Esophagus muscularis mucosa (tissue), 4 donors: ENCODE data around the gene LRIT2. TPM values are rescaled to one million over a fixed set of nuclear protein-coding genes. Genes with fewer than 3 reads are reported as not detected.

ENCODE experiments used
- DNase-seq: peaks from one replicate; pipeline ENCODE4 v3.0.0-alpha.2; 2017; ENCODE audit errors: extremely low spot score
- H3K27ac ChIP-seq, 4 donors: fragments of 200-600 bp; sonication (generic); replicated peaks in 1 of 4; 1 replicate in 3 of 4; 2 replicates in 1 of 4; pipeline ENCODE4 v1.5.1; 2016 to 2019; ENCODE audit warnings: mild to moderate bottlenecking in 1 of 4
- H3K27me3 ChIP-seq, 4 donors: fragments of 200-600 bp; sonication (generic); one replicate each; pipeline versions ENCODE4 v1.5.1 to v1.6.0; 2016 to 2019
- H3K36me3 ChIP-seq, 4 donors: fragments of 200-600 bp; sonication (generic); one replicate each; pipeline ENCODE4 v1.5.1; 2016 to 2019
- H3K4me1 ChIP-seq, 4 donors: fragments of 200-600 bp; sonication (generic); one replicate each; pipeline ENCODE4 v1.5.1; 2016 to 2019
- H3K4me3 ChIP-seq, 4 donors: fragments of 200-600 bp; sonication (generic); 1 replicate in 2 of 4; 2 replicates in 2 of 4; pipeline ENCODE4 v1.5.1; 2016 to 2019; ENCODE audit warnings: mild to moderate bottlenecking in 4 of 4, moderate library complexity in 1 of 4
- H3K9me3 ChIP-seq, 4 donors: fragments of 200-600 bp; sonication (generic); 1 replicate in 3 of 4; 2 replicates in 1 of 4; pipeline ENCODE4 v1.5.1; 2016 to 2019
- CTCF ChIP-seq, 3 experiments: fragments of 200-600 bp in 2 of 3; fragments of 450-650 bp in 1 of 3; sonication (generic) in 2 of 3; IDR thresholded peaks; one replicate each; pipeline ENCODE4 v1.5.1; 2017 to 2019; ENCODE audit warnings: antibody characterized with exemption in 3 of 3, mild to moderate bottlenecking in 2 of 3, moderate library complexity in 1 of 3
- EP300 ChIP-seq: sonication (generic); formaldehyde crosslinking; IDR thresholded peaks from one replicate; pipeline ENCODE4 v1.6.1; 2017; ENCODE audit warnings: antibody characterized with exemption
- POLR2A ChIP-seq: fragments of 450-650 bp; IDR thresholded peaks from one replicate; pipeline ENCODE4 v1.6.1; 2017; ENCODE audit warnings: antibody characterized with exemption, moderate library complexity, mild to moderate bottlenecking, low read depth
- POLR2AphosphoS5 ChIP-seq, 2 donors: sonication (generic); formaldehyde crosslinking; IDR thresholded peaks; one replicate each; pipeline ENCODE4 v1.6.1; 2017; ENCODE audit warnings: antibody characterized with exemption in 2 of 2
- WGBS: methylation state at CpG from one replicate; pipeline ENCODE4 v1.1.5; 2018; 5-methylcytosine and 5-hydroxymethylcytosine counted together
- intact Hi-C: fragments of 100-400 bp; cut with DNase I; formaldehyde crosslinking; loops from one replicate; pipeline ENCODE4 v1.15.1; 2023
- total RNA-seq, 4 donors: library from RNA; depleted of rRNA; stranded (reverse); fragments of >200 nt; gene quantifications; one replicate each; pipeline versions ENCODE4 v1.1.0 to v1.2.1, GENCODE V29; 2016

The LRIT2 gene
- under 1 TPM in 1 of 4 donors, not detected in 3; 0.19 TPM for total RNA-seq

DNA sequence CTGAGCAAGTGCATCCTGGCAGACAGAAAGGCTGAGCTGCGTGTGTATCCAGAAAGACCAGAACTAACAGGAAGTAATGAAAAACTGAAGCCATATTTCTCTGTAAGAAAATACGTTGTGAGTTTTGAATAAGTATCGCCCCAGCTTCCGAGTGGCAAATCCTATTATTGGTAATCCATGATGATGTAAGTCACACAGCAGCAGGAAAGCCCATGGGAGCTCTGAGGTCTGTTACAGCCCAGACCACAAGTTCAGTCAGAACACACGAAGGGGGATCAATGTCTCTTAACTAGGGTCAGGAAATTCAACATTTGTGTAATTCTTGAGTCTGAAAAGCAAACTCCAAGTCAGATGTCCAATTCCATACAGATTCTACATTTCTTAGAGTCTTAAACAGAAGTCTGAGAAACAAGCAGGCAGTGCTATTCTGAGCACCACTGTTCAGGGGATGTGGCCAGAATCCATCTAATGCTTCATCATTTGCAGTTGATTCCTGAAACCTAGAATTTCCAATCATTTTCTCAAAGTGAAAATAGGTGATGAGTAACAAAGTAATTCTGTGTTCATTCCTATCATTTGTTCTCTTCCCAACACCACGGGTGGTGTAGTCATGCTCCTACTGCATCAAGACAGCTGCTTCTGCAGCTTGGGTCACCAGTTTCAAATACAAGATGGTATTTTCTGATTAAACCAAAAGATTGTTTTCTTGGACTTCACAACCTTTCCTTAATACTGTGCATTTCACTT, at the start of gene LRIT2:
Gene LRIT2 (minus strand): TSS at position 118 of the 747 bp plus-strand sequence. CDS start 24 bp downstream, at position 94.
- DNase-seq, result no peak
- no peak within 1 kb of the TSS for H3K27ac ChIP-seq
- TF ChIP-seq POLR2AphosphoS5 (IDR thresholded peaks at IDR 0.05), result no peak
- TF ChIP-seq EP300, result no peak
- no peak for TF ChIP-seq CTCF (IDR thresholded peaks at IDR 0.05)
- no peak for TF ChIP-seq POLR2A
- H3K4me3 ChIP-seq, result no peak within 1 kb of the TSS
- H3K4me1 ChIP-seq, result no peaks in the 10 kb centered on the region
- 67% methylated on average over 6 of the region's 6 CpGs for WGBS
- H3K36me3 ChIP-seq, result no peaks in the 10 kb centered on the region
- intact Hi-C loops, result no loop called here
- no peaks in the 10 kb centered on the region for H3K9me3 ChIP-seq
- peaks cover 0 to 21% (median 0%) of the 10 kb centered on the region in 4 donors for H3K27me3 ChIP-seq

DNA sequence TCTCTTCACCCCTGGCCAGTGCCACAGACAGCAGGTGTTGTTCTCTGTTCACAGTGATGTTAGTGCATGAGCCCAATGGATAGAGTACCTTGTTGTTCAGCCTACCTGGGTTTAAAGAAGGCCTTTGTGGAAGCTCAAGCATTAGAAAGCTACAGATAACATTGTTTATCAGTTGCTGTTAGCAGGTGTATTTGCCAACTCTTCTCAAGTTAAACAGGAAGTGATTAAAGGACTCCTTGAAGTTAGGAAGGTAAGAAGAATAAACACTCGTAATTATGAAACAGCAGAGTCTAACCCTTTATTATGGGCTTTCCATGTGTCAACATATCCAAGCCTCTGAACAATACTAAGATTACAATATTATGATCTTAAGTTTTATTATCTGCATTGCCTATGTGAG, 45.4 kb upstream of the LRIT2 start:
- intact Hi-C loops, result no loop called here
- DNase-seq, result no peak
- Histone ChIP-seq H3K4me3 (no peak overlapping the region), H3K27me3 (peaks cover 0 to 36% (median 0%) of the 10 kb centered on the region in 4 donors), H3K27ac (no peak overlapping the region), H3K36me3 (no peaks in the 10 kb centered on the region), H3K9me3 (no peaks in the 10 kb centered on the region), H3K4me1 (no peaks in the 10 kb centered on the region)
- TF ChIP-seq POLR2A, result no peak
- WGBS, result 70% methylated on average over 1 of the region's 1 CpG

DNA sequence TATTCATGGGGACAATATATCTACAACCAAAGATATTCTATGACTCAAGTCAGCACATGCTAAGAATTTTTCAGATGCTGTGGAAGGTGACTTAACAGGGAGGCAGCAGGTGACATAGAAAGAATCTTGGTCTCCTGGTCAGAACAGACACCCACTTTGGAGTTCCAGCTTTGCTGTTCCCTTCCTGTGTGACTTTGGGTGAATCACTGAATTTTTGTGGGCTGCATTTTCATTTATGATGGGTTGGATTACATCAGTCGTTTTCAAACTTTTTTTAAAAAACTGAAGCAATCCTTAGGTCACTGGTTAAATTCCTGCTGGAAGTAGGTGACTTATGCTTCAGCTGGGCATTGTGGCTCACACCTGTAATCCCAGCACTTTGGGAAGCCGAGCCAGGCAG, 44.4 kb upstream of the LRIT2 start:
- peaks cover 0 to 39% (median 0%) of the 10 kb centered on the region in 4 donors for H3K27me3 ChIP-seq
- H3K4me1 ChIP-seq, result peaks cover 0 to 1% (median under 1%) of the 10 kb centered on the region in 4 donors
- TF ChIP-seq EP300 (no peak), CTCF (IDR thresholded peaks at IDR 0.05) (no peak), POLR2A (no peak), POLR2AphosphoS5 (IDR thresholded peaks at IDR 0.05) (no peak)
- H3K36me3 ChIP-seq, result no peaks in the 10 kb centered on the region
- H3K27ac ChIP-seq, result no peak overlapping the region
- intact Hi-C loops, result loop anchor here (5.0 kb wide), 1 partner anchor 83 kb away; no protein-coding TSS in a partner anchor
- no peak overlapping the region for H3K4me3 ChIP-seq
- no peaks in the 10 kb centered on the region for H3K9me3 ChIP-seq
- no peak for DNase-seq
- WGBS, result 66% methylated on average over 2 of the region's 2 CpGs

- Histone ChIP-seq H3K36me3 (no peaks in the 10 kb centered on the region), H3K9me3 (no peaks in the 10 kb centered on the region), H3K4me1 (peaks cover 0 to 5% (median 4%) of the 10 kb centered on the region in 4 donors), H3K27ac (no peak overlapping the region), H3K4me3 (no peak overlapping the region), H3K27me3 (peaks cover 0 to 36% (median 0%) of the 10 kb centered on the region in 4 donors)
- WGBS, result 93% methylated on average over 1 of the region's 1 CpG
- intact Hi-C loops, result loop anchor here (5.0 kb wide), 1 partner anchor 83 kb away; no protein-coding TSS in a partner anchor
- TF ChIP-seq POLR2AphosphoS5 (IDR thresholded peaks at IDR 0.05), result no peak
- no peak for DNase-seq
Observed at GRCh38 chr10:84269162-84269561, 43.8 kb upstream of the LRIT2 start.

DNA sequence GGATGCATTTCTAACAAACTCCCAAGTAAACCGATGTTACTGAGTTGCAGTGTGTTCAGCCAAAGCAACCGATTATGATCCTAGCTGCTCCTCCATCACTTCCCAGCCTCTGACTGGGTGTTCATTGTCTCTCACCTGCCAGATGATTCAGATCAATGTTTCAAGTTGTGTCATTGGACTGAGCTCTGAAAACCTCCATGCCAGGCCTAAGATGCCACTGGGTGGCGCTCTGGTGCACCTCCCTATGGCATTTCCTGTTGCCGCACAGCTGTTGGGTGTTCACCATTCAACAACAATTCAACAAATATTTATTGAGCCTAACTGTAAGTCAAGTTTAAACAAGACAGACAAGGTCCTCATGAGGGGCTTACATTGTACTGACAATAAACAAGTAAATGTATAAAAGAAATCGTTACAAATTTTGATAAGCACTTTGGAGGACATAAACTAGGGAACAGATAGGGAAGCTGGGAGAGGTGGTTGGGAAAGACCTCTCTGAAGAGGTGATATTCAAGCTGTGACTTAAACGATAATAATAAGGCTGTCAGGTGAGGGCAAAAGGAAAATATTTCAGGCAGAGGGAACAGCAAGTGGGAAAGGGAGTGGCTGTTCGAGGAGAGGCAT, 42.3 kb upstream of the LRIT2 start:
- Histone ChIP-seq H3K27me3 (peaks cover 0 to 39% (median 0%) of the 10 kb centered on the region in 4 donors), H3K9me3 (no peaks in the 10 kb centered on the region), H3K36me3 (no peaks in the 10 kb centered on the region), H3K4me1 (peaks cover 0 to 5% (median 4%) of the 10 kb centered on the region in 4 donors), H3K4me3 (no peak overlapping the region), H3K27ac (no peak overlapping the region)
- 54% methylated on average over 7 of the region's 7 CpGs for WGBS
- TF ChIP-seq POLR2A (no peak), POLR2AphosphoS5 (IDR thresholded peaks at IDR 0.05) (no peak), CTCF (IDR thresholded peaks at IDR 0.05) (peak in 2 of 3 experiments; percentile 18 to 21)
- DNase-seq, result no peak
- intact Hi-C loops, result loop anchor here (5.0 kb wide), 1 partner anchor 85 kb away; no protein-coding TSS in a partner anchor
